Kidney capillary endothelial cell (primary cell): ENCODE measurements around the gene HAAO.

Experiments used
- DNase-seq: peaks from one replicate; pipeline ENCODE4 v3.0.0-alpha.2; 2018; ENCODE audit warnings: low spot score

The HAAO gene

GRCh38 chr2:42793334-42794270, 1.2 kb upstream of the HAAO start:
- DNase-seq: no peak

- no peak for DNase-seq
These were observed 248 bp downstream of the HAAO start for GRCh38 chr2:42792087-42792582.

- no peak for DNase-seq
These were observed 777 bp downstream of the HAAO start for GRCh38 chr2:42791606-42792005.

- no peak for DNase-seq
These were observed 2.6 kb downstream of the HAAO start for GRCh38 chr2:42789751-42790150.

GRCh38 chr2:42788882-42789281, 3.5 kb downstream of the HAAO start:
- no peak for DNase-seq

GRCh38 chr2:42788478-42788793, 3.9 kb downstream of the HAAO start:
- no peak for DNase-seq

GRCh38 chr2:42787788-42788477, 4.5 kb downstream of the HAAO start:
- no peak for DNase-seq

GRCh38 chr2:42787424-42787787, 5.0 kb downstream of the HAAO start:
- no peak for DNase-seq

GRCh38 chr2:42786561-42787345, 5.6 kb downstream of the HAAO start:
- no peak for DNase-seq

GRCh38 chr2:42784204-42784880, 8.0 kb downstream of the HAAO start:
- DNase-seq: no peak

- DNase-seq: no peak
These were observed 8.9 kb downstream of the HAAO start for GRCh38 chr2:42783511-42783910.

- DNase-seq: no peak
These were observed 11.2 kb downstream of the HAAO start for GRCh38 chr2:42781181-42781580.

GRCh38 chr2:42777883-42778805, 14.2 kb downstream of the HAAO start:
- no peak for DNase-seq

- DNase-seq: no peak
These were observed 16.6 kb downstream of the HAAO start for GRCh38 chr2:42775810-42776209.

- no peak for DNase-seq
These were observed 17.2 kb downstream of the HAAO start for GRCh38 chr2:42775186-42775585.

GRCh38 chr2:42771546-42772153, 20.7 kb downstream of the HAAO start:
- no peak for DNase-seq

- DNase-seq: peak; percentile 30
These were observed 21.9 kb downstream of the HAAO start for GRCh38 chr2:42770288-42771131.

- no peak for DNase-seq
These were observed 22.6 kb downstream of the HAAO start for GRCh38 chr2:42769583-42770287.

- no peak for DNase-seq
These were observed 23.6 kb downstream of the HAAO start for GRCh38 chr2:42768706-42769256.
